Ecto neural progenitor cell (in vitro differentiated cells): Measurements from ENCODE around the gene LCE1B.

Source experiments
- DNase-seq: peaks from one replicate; pipeline ENCODE4 v3.0.0-alpha.2; 2018; ENCODE audit warnings: low spot score

LCE1B gene

GRCh38 chr1:152811671-152812070 is at the start of gene LCE1B:
Gene LCE1B (plus strand): TSS chr1:152811971. CDS start chr1:152812447, 476 bp downstream.
- no peak for DNase-seq

DNA sequence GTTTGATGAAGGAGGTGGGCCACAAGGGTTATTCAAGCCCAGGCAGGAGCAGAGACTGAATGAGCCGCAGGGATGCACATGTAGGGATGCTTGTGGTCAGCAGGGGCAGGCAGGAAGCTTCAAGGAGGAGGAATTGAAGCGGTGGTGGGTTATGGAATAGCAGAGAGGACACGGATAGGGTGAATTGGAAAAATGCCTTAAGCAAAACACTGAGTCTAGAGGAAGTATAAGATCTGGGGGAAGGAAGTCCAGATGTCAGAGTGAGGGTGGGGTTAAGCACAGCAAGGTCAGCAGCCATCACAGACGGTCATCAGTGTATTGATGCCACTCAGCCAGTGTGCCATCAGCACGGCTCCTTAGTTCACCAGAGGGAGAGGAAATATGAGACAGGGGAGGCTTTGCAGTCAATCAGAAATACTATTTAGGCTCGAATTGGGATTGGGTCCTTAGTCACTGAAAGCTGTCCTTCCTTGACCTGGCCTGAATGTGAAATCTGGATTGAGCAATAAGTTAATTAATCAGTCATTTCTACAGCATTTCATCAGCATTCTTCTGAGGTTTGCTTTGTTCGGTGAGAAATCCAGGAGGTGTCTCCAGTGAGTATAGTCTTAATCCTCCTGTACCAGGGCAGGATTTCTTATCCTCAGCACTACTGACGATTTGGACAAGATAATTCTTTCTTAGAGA is 42.8 kb upstream of the LCE1B start:
- no peak for DNase-seq

DNA sequence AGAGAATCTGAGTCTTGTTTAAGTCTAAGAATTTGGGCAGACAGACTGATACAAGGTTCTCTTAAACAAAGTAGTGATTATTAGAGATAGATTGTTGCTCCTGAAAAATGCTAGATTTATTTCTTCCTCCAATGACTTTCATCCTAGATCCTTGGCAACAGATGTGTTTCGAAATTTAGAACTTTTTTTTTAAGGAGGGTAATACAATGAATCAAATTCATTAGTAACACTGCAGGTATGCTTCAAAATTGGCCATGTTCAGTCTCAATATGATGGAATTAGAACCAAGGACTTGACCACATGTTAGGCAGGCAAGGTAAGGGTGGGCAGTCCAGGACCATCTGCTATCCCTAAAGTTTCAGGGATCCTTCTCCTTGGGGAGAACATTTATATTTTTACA is 41.4 kb upstream of the LCE1B start:
- no peak for DNase-seq

- no peak for DNase-seq
Observed at GRCh38 chr1:152774875-152775274, 36.9 kb upstream of the LCE1B start, which contains the start of gene LCE1F. Gene LCE1F (plus strand): TSS chr1:152775140. CDS start chr1:152776372, 1,232 bp downstream.

DNA sequence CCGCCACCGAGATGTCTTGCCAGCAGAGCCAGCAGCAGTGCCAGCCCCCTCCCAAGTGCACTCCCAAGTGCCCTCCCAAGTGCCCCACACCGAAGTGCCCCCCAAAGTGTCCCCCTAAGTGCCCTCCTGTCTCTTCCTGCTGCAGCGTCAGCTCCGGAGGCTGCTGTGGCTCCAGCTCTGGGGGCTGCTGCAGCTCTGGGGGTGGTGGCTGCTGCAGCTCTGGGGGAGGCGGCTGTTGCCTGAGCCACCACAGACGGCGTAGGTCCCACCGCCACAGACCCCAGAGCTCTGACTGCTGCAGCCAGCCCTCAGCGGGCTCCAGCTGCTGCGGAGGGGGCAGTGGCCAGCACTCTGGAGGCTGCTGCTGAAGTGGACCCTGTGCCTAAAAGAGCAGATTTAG is 35.4 kb upstream of the LCE1B start:
- no peak for DNase-seq

DNA sequence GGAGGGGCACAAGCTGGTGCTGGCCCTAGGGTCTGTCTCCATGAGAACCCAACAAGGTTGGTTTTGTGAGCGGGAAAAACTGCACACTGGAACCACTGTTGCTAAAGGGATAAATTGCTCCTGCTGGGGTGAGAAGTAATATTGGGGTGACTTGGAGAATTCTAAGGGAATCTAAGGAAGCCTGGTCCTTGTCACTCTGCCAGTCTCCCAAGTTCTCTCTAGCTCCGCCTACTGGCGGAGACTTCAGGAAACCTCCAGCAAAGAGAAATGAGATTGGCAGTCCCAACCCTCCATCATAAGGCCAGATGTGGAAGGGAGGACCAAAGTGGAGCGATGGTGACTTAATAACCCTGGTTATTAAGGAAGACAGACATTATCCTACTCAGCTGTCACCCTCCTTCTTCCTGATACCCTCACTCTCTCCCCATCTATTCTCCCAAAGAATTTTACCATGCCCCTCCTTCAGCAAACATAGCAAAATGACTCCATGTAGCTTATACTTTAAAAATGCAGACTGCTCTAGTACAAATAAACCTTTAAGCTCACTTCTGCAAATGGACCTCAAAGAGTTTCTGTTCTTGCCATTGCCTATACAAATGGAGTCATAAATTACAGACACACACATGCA is 34.1 kb upstream of the LCE1B start:
- DNase-seq = no peak

GRCh38 chr1:152783095-152783494 is 28.7 kb upstream of the LCE1B start:
- DNase-seq = no peak

DNA sequence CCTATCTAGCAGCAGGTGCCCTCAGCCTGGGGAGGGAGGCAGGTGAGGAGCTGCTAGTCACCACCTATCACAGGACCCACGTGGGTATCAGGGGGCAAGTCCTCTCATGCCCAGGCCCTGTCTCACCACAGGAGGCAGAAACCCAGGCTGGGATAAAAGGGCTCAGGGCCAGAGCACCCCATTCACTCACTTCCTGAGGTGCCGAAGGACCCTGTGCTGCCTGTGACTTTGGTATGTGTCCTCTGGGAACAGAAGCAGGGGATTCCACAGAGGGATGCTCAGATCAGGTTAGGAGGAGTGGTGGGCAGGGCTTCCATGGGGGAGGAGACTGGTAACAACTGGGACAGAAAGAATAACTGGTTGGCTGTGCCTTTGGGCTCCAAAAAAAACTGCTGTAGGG is 25.7 kb upstream of the LCE1B start, which contains the start of gene LCE1E:
Gene LCE1E, plus strand, starts transcription at position 181 of the 400 bp plus-strand sequence. CDS start 1,043 bp downstream, outside the sequence.
- DNase-seq = no peak

- DNase-seq = no peak
Observed at GRCh38 chr1:152795686-152796085, 16.1 kb upstream of the LCE1B start.

DNA sequence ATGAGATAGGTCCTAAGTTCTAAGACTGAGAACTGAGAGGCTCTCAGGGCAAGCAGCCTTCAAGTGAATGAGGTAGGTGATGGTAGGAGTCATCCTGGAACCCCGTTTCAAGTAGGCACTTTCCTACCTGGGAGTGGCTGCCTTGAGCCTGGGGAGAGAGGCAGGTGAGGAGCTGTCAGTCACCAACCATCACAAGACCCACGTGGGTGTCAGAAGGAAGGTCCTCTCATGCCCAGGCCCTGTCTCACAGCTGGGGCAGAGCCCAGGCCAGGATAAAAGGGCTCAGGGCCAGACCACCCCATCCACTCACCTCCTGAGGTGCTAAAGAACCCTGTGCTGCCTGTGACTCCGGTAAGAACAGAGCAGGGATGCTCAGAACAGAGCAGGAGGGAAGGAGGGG is 15.3 kb upstream of the LCE1B start, which contains the start of gene LCE1D:
Gene LCE1D, plus strand, starts transcription at position 301 of the 400 bp plus-strand sequence. CDS start 1,074 bp downstream, outside the sequence.
- no peak for DNase-seq

GRCh38 chr1:152801333-152801732 is 10.4 kb upstream of the LCE1B start:
- no peak for DNase-seq

DNA sequence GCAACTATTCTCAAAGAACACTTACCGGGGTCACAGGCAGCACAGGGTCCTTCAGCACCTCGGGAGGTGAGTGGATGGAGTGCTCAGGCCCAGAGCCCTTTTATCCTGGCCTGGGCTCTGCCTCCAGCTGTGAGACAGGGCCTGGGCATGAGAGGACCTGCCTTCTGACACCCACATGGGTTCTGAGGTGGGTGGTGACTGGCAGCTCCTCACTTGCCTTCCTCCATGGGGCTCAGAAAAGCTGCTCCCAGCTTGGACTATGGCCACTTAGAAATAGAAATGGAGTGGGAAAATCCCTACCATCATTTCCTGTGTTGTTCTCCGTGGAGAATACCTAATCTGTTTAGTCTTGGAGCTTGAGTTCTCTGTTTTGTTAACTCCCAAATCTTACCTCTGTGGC is 5.2 kb upstream of the LCE1B start, which contains the start of gene LCE1C:
Gene LCE1C, minus strand, starts transcription at position 76 of the 400 bp plus-strand sequence. CDS start 1,173 bp downstream, outside the sequence.
- no peak for DNase-seq

DNA sequence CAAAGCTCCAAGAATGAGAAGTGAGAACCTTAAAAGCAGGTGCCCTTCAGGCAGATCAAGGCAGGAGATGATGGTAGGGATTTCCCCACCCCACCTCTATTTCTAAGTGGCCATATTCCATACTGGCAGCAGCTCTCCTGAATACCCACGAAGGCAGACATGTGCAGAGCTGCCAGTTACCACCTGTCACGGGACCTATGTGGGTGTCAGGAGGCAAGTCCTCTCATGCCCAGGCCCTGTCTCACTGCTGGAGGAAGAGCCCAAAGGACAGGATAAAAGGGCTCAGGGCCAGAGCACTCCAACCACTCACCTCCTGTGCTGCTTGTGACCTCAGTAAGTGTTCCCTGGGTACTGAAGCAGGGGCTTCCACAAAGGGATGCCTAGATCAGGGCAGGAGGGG is 721 bp upstream of the LCE1B start:
- DNase-seq = no peak

GRCh38 chr1:152817309-152817708 is 5.5 kb downstream of the LCE1B start:
- DNase-seq = no peak

DNA sequence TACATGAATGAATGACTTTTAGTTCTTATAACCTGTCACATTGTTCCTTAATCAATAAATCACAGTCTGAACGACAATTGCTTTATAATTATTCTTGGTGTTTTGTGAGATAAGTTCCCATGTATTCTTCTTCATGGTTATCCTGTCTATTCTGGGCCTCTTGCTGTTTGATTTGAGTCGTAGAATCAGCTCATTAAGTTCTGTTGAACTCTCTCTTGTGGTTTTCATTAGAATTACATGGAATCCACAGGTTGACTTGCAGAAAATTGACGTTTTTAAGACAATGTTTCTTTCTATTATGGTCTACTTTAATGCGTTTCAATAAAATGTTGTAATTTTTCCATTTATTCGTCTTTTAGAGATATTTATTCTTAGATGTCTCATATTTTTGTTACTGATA is 11.5 kb downstream of the LCE1B start:
- DNase-seq = no peak

- no peak for DNase-seq
Observed at GRCh38 chr1:152824964-152825363, 13.2 kb downstream of the LCE1B start.

DNA sequence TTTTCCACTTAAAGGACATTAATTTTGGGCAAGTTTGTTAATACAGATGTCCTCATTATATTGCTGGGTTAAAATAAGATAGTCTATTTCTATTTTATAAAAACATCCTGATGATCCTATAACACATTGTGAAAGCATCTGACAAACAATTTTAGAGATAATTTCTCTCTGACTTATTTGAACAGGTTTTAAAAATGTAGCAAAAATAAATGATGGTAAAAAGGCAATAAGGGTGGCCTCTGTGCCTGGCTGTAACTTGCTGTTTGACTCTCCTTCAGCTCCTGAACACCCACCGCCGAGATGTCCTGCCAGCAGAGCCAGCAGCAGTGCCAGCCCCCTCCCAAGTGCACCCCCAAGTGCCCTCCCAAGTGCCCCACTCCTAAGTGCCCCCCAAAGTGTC is 15.4 kb downstream of the LCE1B start, which contains the start of gene LCE1A:
Gene LCE1A, plus strand, starts transcription at position 301 of the 400 bp plus-strand sequence. Its CDS starts 0 bp downstream, at position 301.
- DNase-seq = no peak

GRCh38 chr1:152836870-152837269 is 25.1 kb downstream of the LCE1B start:
- no peak for DNase-seq

DNA sequence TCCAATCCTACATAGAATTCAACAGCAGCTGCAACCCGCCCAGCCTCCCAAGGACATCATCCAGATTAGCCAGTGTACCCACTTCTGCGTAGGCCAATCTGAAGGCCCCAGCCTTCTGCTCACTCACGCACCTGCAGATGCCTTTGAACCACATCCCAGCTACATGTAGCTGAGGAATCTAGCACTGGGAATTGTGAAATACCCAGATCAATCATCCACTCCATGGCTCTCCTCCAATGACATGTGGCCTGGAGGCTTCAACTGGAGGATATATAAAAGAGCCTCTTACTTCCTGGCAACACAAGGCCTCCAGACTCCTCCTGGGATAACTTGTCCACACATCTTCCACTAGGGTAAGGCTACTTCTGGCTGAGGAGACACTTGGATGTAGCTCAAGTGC is 30.8 kb downstream of the LCE1B start, which contains the start of gene LCE6A:
Gene LCE6A, plus strand, starts transcription at position 301 of the 400 bp plus-strand sequence. CDS start 665 bp downstream, outside the sequence.
- no peak for DNase-seq

- DNase-seq = no peak
Observed at GRCh38 chr1:152855661-152856060, 43.9 kb downstream of the LCE1B start.

GRCh38 chr1:152858062-152858461 is 46.3 kb downstream of the LCE1B start:
- DNase-seq = no peak

DNA sequence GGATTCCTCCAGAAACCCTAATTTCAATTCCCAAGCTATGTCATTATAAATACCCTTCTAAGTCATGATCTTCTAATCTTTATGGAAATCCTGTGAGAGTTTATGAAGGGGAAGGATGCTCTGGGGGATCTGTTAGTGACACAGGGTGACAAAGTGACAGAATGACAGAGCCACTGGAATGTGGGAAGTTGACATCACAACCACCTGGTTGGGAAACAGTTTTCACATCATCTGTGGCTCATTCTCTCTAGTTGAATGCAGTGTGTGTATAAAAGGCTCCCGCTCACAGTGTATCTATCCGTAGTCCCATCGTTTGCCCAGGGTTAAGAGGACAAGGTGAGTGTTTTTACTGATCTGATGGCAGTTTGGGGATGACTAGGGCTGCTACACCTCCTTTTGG is 47.9 kb downstream of the LCE1B start, which contains the start of gene LCE7A:
Gene LCE7A, plus strand, starts transcription at position 301 of the 400 bp plus-strand sequence. CDS start 702 bp downstream, outside the sequence.
- no peak for DNase-seq

GRCh38 chr1:152860129-152860528 is 48.4 kb downstream of the LCE1B start:
- DNase-seq = no peak
